Middle frontal gyrus (tissue), 1 donor: ENCODE measurements around the gene CCDC54.

Experiments
- DNase-seq: peaks from one replicate; pipeline ENCODE4 v3.0.0-alpha.2; 2015; ENCODE audit warnings: low spot score; ENCODE audit errors: extremely low spot score

The CCDC54 gene

GRCh38 chr3:107392549-107393165 is 15.4 kb downstream of the CCDC54 start:
- DNase-seq, result no peak

DNA sequence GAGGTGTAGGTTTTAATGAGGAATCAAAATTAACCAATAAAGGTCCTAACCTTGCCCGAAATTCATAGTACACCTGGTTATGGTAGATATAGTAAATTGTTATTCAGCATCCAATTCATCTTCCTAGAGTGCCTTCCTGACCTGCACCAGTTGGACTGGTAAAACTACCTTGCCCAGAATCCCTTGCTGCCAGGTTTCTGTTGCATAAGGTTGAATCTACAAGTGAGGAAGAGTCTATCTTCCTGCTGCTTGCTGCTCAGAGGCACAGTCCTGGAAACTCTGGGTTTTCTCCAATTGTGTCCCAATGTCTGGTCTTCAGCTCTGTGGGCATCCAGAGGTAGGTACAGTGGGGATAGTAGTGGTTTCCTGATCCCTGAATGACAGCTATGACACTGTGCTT is 17.3 kb downstream of the CCDC54 start:
- DNase-seq, result no peak

DNA sequence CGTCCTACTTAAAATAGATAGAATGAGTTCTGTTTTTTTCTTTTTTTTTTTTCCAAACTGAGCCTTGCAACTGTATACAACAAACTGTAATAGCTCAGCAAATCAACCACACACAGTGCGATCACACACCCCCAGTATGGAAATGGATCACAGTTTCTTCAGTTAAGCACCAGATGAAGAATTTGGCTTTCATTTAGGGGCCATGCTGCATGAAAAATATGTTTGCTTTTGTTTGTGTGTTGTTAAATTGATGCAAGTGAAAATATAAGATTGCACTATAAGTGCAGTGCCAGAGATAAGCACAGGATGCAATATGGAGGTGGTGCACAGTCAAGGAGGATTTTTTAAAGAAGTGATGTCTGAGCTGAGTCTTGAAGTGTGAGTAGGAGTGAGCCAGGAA is 17.8 kb downstream of the CCDC54 start:
- DNase-seq, result no peak

DNA sequence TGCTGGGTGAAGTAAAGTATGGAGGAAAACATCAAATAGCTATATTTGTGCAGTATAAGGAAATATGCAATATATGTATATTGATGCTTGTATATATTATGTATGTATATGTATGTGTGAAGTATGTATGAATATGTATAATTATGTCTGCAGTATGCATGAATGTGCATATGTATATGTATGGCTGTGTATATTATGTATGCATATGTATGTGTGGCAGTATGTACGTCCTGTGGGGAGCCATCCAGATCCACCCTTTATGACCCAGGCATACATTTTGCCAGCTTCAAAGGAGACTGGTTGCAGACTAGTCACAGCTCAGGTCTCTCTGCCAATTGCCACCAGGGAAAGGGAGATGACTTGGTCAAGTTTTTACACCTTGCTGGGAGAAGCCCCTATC is 24.1 kb downstream of the CCDC54 start:
- no peak for DNase-seq

DNA sequence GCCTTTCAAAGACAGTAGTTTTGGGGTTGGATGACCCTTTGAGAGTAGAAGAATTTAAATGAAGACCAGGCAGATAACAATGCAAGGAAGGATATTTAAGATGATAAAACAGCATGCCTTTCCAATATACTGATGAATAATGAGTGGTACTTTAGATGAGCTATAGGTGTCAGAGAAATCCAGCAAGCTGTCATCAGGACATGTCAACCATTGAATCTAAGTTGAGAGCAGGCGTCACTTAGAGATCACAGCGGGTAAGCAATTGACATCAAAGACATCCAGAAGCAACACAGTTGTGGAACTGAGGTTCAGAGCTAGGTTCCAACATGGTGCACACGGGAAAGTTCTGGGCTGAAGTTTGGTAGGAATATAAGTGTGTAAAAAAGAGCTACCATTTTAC is 25.0 kb downstream of the CCDC54 start:
- no peak for DNase-seq

GRCh38 chr3:107404727-107405469 is 27.7 kb downstream of the CCDC54 start:
- DNase-seq, result no peak

DNA sequence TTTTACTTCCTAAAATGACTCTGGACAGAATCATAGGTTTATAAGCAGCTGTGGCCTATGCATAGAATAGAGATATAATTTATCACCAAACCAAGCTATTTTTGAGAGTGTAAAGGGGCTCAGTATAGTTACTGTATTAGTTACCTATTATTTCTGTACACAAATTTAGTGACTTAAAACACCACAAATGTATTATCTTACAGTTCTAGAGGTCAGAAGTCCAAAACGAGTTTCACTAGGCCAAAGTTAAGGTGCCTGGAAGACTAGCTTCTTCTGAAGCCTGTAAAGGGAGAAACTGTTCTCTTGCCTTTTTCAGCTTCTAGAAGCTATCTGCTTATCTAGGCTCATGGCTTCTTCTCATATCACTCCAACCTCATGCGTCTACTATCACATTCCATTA is 30.1 kb downstream of the CCDC54 start:
- DNase-seq, result no peak

- no peak for DNase-seq
These were observed 31.3 kb downstream of the CCDC54 start for GRCh38 chr3:107408513-107408912.

DNA sequence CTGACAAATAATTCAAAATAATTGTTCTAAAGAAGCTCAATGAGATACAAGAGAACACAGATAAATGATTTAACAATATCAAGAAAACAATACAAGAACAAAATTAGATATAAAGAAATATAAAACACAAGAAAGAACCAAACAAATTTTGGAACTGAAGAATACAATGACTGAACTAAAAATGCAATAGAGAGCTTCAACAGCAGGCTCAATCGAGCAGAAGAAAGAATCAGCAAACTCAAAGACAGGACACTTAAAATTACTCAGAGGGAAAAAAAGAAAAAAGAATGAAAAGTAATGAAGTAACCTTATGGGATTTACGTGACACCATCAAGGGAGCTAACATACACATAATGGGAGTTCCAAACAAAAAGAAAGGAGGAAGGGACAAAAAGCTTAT is 32.1 kb downstream of the CCDC54 start:
- no peak for DNase-seq

GRCh38 chr3:107410606-107411005 is 33.4 kb downstream of the CCDC54 start:
- DNase-seq, result no peak

GRCh38 chr3:107411056-107411455 is 33.8 kb downstream of the CCDC54 start:
- no peak for DNase-seq

DNA sequence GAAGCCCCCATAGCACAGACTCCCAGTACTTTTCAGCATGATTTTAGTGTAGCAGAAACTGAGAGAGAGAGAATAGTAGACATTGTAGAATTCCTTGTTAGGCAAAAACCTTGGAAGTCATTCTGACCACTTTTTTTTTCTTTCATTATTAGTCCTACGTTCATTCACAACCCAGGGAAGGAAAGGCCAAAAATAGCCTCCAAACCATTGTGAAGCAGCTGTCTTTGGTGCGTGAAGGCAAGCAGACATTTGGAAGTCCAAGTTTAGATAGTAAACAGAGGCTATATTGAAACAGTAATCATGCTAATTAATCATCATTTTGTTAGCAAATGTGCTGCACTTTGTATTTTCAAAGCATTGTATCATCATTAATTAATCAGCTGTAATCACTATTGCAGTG is 34.5 kb downstream of the CCDC54 start:
- no peak for DNase-seq

DNA sequence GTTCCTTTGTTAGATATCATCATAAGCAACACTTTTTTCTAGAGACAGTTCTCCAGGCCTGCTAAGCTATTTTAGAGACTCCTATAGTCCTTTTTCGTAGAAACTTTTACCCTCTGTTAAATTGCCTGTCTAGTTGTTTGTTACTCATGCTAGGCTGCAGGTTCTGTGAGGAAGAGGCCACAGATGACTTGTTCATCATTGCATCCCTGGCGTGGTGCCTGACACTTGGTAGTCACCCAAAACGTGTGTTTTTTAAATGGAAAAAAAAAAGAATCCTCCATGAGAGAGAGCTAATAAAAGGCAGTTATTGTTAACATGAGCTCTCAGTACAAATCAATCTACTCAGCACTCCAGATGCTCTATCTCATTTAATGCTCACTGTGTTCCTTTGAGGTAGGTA is 35.1 kb downstream of the CCDC54 start:
- no peak for DNase-seq

- DNase-seq, result no peak
These were observed 36.0 kb downstream of the CCDC54 start for GRCh38 chr3:107413264-107413663.

- DNase-seq, result no peak
These were observed 37.2 kb downstream of the CCDC54 start for GRCh38 chr3:107414325-107414964.

- DNase-seq, result no peak
These were observed 38.9 kb downstream of the CCDC54 start for GRCh38 chr3:107416138-107416537.

- no peak for DNase-seq
These were observed 39.6 kb downstream of the CCDC54 start for GRCh38 chr3:107416886-107417285.

GRCh38 chr3:107421170-107421792 is 44.0 kb downstream of the CCDC54 start:
- DNase-seq, result peak; percentile 88

GRCh38 chr3:107421881-107422280 is 44.6 kb downstream of the CCDC54 start:
- no peak for DNase-seq

- no peak for DNase-seq
These were observed 47.8 kb downstream of the CCDC54 start for GRCh38 chr3:107425033-107425432.

DNA sequence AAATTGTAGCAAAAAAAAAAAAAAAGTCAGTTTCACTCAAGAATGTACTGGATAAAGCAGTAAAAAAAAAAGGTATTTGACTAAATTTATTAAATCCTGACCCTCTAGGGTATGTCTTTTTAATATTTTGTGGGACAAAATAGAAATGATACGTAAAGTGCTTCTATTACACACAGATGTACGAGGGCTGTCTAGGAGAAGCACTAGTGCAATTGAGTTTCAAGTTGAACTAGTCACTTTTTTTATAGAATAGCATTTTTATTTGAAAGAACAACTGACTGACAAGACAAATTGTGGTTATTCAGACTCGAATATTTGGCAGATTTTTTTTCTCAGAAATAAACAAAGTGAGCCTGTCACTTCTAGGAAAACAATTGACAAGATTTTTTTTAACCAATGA is 49.0 kb downstream of the CCDC54 start:
- no peak for DNase-seq
